Limb (tissue), 2 donors: Measurements from ENCODE around the gene DCAF5.

Source experiments
- DNase-seq, 2 donors: peaks; one replicate each; pipeline ENCODE4 v3.0.0-alpha.2; 2016; ENCODE audit errors: extremely low spot score in 2 of 2

The DCAF5 gene

DNA sequence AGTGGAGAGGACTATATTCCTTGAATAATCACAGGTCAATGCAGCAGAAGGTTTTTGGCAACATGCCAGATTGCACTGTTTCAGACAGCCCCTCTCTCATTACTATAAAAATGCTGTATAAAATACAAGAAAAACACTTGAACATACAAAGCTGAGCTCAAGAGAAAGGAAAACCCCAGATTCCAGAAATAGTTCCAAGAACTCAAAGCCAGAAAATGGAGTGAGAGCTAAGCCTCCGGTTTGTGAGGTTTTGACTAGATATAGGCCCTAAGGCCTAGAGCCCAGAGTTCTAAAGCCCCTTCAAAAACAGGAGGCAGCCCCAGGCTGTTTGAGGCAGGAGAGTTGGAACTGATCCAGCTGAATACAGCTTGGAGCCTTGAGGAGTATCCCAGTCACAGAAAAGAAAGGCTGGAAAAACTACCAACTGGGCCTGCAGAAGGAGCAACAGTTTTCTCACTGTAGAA, 144.5 kb downstream of the DCAF5 start:
- peak; percentile 51 to 55 for DNase-seq

DNA sequence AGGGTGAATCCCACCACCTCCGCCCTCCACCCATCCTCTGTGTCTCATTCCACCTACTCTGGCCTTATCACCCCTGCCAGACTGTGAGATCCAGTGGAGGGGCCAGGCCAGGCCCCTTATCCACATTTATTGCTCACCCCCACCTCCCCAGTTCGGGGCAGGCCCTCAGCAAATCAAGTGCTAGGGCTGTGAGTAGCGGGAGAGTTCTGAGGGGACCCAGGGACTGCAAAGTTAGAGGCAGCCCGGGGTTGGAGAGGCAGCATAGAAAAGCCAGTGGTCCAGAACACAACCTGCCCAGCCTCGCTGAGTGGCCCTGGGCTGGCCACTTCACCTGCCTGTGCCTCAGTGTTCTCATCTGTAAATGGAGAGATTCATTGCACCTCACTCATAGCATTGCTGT, 146.6 kb downstream of the DCAF5 start:
- DNase-seq = no peak

GRCh38 chr14:69005432-69006148, 147.3 kb downstream of the DCAF5 start:
- DNase-seq = peak in 1 of 2 donors; percentile 15

DNA sequence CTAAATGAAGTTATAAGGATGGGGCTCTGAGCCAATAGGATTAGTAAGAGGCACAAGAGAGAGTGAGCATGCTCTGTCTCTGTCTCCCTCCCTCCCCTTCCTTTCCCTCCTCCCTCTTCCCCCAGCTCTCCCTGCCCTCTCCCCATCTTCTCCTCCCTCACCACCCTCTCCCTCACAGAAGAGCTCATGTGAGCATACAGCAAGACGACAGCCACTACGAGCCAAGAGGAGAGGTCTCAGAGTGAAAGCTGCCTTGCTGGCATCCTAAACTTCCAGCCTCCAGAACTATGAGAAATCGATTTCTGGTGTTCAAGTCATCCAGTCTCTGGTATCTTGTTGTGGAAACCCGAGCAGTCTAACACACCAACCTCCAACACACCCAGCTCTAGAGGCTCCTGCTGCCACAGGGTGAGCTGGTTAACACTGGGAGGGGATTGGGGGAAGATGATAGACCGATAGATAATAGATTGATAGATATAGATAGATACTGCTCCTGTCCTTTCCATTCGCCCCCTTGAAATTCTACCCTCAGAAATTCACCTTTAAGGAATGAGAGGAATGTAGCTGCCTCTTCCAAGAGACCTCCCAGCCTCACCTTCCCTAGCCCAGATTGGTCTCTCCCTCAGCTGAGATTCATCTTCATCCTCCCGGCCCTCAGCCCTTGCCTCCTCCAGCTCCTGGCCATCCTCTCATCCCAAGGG, 148.0 kb downstream of the DCAF5 start:
- DNase-seq = no peak

- DNase-seq = no peak
Measured at GRCh38 chr14:69003626-69004025, 149.3 kb downstream of the DCAF5 start.

GRCh38 chr14:69002069-69002468, 150.8 kb downstream of the DCAF5 start:
- DNase-seq = no peak

- no peak for DNase-seq
Measured at GRCh38 chr14:69001375-69001774, 151.5 kb downstream of the DCAF5 start.
